ENCODE data around the gene ADCY5.

The ADCY5 gene

GRCh38 chr3:123321806-123322205, 127.1 kb downstream of the ADCY5 start:
- no peak for DNase-seq

- no peak for DNase-seq
These were observed 128.7 kb downstream of the ADCY5 start for GRCh38 chr3:123320221-123320620.

DNA sequence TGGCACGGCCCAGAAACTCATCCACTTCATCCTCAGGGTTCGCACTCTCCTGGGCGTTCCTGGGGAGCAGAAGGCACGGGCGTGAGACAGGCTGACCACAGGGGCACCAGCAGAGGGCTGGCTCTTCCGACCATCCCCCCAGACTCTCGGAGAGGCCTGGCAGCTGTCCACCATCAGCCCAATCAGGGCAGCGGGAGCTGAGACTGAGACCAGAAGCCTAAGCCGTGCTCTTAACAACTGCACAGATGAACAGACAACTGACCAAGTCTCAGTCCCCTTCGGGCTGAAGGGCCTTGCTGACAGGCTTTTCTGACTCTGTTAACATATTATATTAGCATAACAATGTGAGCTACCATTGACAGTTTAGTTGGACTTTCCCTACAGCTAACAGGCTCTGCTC, 129.1 kb downstream of the ADCY5 start:
- DNase-seq, result no peak

DNA sequence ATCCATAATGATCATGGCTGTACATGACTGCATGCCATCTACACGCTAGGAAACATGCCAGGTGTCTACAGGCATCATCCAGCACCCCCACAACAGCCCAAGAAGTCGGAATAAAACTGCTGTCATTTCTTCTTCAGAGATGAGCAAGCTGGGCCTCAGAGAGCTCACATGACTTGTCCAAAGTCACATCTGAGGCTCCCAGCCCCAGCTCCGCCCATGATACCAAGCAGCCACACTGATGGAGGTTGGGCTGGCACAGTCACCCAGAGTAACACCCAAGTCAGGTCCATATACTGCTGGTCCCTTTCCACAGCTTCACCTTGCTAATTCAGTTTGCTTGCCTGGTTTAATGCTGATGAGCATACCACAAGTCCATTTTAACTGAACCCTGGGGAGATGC, 130.5 kb downstream of the ADCY5 start:
- no peak for DNase-seq

GRCh38 chr3:123317716-123318115, 131.2 kb downstream of the ADCY5 start:
- DNase-seq, result no peak

GRCh38 chr3:123315271-123315595, 133.7 kb downstream of the ADCY5 start:
- DNase-seq, result no peak

DNA sequence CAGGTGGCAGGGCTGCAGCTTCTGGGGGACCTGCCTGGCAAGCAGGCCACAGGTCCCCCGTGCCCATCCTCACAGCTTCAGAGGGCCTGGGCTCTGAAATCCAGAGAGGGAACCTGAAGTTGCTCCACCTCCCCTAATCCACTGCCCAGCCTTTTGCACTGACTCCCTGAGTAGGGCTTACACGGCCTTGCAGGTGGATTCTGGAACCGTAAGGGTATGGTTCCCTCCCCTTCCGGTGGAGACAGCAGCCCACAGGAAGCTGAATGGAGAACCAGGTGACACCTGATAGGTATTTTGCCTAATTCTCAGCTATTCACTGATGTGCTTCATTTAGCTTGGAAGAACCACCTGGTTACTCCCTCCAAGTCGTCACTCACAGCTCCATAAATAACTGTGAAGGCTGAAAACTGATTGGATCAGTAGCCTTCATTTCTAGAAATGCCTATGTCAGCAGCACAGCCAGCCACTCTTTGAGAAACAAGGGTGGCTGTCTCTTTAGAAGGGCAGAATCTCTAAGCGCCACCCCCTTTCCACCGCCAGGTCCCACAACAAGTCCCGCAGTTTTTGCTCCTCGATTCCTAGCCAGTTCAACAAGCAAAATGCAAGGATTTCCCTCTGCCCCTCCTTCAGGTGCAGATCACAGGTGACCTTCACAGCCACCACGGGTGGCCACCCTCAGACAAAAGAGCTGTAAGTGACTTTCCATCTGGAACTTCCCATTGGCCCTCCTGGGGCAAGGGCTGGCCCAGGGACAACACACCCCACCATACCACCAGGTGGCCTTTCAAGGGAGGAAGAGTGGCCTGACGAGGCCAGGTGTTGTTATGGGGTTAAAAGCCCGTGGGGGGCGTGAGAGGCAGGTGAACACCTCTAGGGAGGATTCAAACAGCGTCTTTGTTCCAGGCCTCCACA, 134.3 kb downstream of the ADCY5 start:
- DNase-seq, result no peak

GRCh38 chr3:123313889-123314288, 135.0 kb downstream of the ADCY5 start:
- DNase-seq, result no peak

DNA sequence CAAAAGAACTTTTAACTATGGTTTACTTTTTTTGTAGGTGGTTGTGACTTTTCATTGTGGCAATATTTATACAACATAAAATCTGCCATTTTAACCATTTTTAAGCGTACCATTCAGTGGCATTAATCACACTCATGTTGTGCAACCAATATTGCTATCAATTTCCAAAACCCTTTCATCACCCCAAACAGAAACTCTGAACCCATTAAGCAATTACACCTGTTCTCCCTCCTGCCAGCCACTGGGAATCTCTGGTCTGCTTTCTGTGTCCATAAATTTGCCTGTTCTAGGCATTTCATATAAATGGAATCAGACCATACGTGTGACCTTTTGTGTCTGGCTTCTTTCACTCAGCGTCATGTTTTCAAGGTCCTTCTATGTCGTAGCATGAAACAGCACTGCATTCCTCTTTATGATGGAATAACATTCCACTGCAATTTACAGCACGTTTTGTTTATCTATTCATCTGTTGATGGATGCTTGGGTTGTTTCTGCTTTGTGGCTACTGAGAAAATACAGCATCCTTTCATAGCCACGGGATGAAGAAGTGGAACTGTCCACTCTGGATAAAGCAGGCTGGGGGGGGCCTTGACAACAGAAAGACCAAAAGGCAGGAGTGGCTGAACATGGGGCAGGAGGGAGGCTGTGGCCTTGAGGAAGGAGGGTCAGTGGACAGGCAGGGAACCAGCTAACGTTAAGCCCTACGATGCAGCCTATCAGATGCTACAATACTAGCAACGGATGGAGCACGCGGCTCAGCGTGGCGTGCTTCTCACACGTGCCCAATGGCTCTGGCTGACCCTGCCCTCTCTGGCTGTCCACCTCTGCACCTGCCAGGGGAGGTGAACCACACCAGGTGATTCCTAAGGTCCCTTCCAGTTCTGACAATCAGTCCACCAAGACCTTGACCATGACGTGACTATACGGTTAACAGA, 136.3 kb downstream of the ADCY5 start:
- no peak for DNase-seq

GRCh38 chr3:123311201-123311600, 137.7 kb downstream of the ADCY5 start:
- DNase-seq, result no peak

- no peak for DNase-seq
These were observed 138.1 kb downstream of the ADCY5 start for GRCh38 chr3:123310741-123311140.

GRCh38 chr3:123310186-123310585, 138.7 kb downstream of the ADCY5 start:
- DNase-seq, result no peak

- no peak for DNase-seq
These were observed 141.8 kb downstream of the ADCY5 start for GRCh38 chr3:123307064-123307463.

DNA sequence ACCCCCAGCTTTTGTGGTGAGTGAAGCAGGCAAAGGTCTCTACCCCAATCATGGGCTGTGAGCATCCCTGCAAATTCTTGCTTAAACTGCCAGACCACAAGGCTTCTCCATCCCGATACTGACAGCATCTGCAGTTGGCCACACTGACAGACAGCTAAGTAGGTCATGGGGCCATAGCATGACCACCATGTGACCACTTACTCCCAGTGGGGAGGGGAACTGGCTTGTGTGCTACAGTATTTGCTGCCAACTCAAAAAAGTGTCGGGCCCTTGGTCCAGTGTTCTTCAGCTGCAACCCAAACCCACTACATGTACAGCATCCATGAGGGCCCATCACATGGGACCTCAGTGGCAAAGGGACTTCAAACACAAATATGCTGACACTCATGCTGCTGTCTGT, 143.7 kb downstream of the ADCY5 start:
- no peak for DNase-seq

DNA sequence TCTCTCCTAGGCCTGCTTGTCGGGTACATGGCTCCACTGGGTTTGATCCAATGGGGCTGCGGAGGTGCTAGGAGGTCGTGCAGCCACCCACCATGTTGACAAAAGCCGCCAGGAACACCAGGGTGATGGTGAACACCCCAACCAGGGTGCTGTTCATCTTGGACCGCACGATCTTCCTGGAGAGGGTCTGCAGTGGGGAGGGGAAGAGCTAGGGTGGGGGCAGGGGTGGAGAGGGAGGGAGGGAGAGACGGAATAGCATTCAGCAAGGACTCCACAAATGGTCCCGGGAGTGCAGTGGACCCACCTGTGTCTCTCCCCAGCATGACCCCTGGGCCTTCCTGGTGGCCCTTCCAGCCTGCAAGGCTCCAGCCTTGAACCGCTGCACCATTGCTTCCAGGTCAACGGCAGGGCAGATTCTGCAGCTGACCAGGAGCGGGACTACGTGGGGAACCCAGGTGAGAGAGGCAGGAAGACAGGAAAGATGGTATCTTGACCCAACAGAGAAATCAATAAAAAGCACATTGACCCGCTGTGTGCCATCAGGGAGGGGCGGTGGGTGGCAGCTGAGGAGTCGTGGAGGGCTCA, 144.8 kb downstream of the ADCY5 start:
- DNase-seq, result no peak

- DNase-seq, result no peak
These were observed 145.9 kb downstream of the ADCY5 start for GRCh38 chr3:123302961-123303360.

GRCh38 chr3:123301331-123302184, 147.3 kb downstream of the ADCY5 start:
- no peak for DNase-seq

GRCh38 chr3:123300583-123300982, 148.3 kb downstream of the ADCY5 start:
- no peak for DNase-seq

DNA sequence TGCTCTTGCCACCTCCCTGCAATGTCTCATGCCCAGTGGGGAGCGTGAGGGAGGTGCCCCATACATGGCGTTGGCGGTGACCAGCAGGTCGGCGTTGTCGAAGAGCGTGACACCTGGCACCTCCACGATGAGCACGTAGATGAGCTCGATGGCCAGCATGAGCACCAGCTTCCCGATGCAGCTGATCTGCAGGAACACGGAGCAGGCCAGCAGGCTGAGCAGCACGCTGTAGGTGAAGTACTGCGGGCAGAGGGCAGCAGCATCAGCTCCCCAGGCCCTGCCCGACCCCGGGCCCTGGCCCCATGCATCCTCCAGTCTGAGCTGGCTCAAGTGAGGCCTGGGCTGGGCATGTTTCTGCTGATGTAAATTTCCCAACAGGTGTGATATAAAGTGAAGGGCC, 148.8 kb downstream of the ADCY5 start:
- DNase-seq, result no peak

DNA sequence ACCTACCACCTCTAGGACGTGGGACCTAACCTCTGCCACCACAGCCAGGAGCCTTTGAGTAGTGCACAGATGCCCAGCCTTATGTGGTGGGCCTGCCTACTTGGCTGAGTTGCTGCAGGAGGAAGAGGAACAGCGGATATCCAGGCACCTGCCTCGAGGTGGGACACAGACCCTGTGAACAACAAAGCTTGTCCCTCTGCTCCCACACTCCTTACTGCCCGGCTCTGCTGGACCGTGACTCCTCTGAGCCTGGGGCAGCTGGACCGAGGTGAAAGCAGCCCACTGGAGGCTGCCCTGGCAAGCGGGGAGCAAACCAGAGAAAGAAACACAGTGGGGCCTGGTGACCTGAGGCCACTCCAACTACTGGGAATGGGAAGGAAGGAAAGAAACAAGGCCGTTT, 149.3 kb downstream of the ADCY5 start:
- no peak for DNase-seq

GRCh38 chr3:123298903-123299302, 150.0 kb downstream of the ADCY5 start:
- no peak for DNase-seq

DNA sequence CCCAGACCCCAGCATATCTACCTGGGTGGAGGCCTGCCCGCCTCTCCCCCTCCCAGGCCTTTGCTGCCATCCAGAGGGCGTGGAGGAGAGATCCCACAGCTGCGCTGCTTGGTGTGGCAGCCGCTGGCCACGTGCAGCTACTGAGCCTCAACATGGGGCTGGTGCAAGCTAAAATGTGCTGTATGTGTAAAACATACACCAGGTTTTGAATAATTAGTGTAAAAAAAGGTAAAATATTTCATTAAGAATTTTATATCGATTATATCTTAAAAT, 151.3 kb downstream of the ADCY5 start:
- no peak for DNase-seq

Data from stimulated activated CD4-positive, alpha-beta T cell treated with anti-CD3 and anti-CD28 coated beads, Interleukin-4, amount 100 ng/mL, for 24 hours (primary cell).